GM19467 (cell line): ENCODE data around the gene MT4.

Source experiments
- ATAC-seq: cut with Tn5 transposase; IDR thresholded peaks from one replicate; pipeline ENCODE4 v1.9.1; 2021; ENCODE audit warnings: mild to moderate bottlenecking, moderate library complexity; ENCODE audit not compliant: unreplicated experiment

MT4 gene

DNA sequence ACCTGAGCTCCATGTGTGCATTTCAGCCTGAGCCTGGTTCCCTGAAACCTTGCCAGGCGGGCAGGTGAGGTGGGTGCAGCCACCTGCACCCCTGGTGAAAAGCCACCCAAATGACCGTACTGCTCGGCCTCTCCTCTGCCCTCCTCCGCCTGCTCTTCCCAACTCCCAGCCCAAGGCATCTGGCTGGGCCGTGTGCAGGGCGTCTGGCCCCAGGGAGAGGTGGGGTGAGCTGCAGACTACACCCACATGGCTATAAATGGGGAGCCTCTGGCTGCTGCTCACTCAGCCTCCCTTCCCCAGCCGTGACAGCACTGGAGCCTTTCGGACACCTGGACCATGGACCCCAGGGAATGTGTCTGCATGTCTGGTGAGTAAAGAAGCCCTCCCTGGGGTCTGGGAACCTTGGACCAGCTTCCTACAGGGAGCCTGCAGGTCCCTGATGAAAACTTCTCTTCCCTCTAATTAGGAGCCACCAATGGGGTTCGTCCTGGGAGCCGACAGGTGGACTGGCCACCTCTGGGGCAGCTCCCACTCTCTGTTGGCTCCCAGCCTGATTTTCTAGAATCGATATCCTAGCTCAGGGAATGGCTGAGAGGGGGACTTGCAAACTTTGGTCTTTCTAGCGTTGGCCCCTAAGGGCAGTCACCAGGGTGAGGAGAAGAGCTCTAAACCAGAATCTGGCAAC, at the start of gene MT4:
MT4 (plus strand) TSS at position 281 of the 685 bp plus-strand sequence; CDS start at position 337, 56 bp downstream.
- ATAC-seq = no peak

DNA sequence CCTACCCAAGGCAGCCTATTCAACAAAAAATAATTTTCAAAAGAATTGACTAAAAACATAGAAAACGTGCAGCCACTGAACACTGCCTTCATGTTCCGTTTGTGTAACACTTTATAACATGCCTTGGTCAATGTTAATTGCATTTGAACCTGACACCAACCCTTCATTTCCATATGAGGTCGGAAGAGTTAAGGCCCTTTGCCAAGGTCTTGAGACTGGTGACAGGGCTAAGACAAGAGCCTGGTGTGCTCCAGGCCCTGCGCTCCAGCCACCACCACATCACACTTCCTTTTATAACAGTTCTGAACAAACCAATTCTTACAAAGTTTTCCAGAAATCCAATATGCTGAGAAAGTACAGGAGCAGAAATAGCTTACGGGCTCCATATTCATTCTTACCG, 49.2 kb upstream of the MT4 start:
- no peak for ATAC-seq

DNA sequence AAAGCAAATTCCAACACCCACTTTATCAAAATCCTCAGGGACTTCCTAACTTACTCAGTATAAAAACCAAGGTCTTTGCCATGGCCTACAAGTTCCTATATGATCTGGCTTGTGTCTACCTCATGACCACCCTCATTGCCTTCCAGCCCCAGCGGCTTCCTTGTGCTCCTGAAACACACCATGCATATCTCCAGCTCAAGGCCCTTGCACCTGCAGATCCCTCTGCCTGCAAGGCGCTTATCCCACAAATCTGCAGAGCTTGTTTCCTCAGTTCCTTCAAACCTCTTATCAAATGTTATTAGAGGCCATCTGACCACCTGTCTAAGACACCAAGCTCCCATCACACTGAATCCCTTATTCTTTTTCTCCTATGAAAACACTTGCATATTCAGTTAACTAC, 47.7 kb upstream of the MT4 start:
- no peak for ATAC-seq

DNA sequence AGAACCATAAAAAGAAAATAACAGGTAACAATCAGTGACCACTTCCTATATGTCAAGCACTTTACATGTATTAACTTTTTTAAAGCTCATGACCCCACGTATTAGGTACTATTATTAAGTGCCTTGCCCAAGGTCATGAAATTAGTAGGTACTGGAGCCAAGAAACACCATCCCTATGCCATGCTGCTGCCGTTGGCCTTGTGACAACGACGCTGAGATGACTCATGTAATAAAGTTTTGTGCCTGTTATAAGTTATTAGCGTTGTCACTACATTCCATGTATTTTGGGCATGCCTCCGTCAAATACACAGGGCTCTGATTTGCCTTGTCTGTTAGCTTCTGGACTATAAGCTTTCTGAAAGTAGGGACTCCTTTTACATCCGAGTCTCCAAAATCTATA, 46.4 kb upstream of the MT4 start:
- no peak for ATAC-seq

DNA sequence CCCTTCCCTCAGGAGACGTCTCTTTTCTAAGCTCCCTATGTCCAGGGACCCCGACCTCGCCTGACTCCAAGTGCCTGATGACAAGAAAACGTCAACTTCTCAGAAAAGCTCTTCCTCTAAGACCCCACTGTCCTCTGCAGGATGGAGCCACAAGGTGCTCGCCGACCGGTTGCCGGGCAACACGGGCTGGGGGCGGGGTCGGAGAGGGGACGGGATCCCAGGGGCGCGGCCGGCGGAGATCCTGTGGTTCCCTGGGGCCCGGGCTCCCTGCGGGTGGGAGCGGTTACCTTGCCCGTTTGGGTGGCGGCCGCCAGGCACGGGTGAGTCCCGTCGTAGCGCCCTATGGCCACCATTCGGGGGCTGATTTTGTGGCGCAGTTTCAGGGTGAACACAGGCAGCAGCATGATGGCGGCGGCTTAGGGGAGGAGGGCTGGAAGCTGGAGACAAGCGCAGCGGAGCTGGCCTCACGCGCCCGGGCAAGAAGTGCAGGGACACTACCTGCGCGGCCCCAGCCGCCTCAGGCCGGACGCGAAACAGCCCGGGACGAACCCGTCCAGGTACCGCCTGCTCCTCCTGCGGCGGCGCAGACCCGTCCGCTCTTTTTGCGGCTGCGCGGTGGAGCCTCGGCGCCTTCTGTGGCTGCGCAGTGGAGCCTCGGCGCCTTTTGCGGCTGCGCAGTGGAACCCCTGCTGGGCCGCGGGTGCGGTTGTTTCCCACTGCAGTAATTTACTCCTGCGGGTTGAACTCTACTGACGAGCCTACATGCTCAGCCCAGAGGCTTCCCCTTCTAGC, 45.2 kb upstream of the MT4 start, which contains the start of gene BBS2:
BBS2 (minus strand) TSS at position 566 of the 792 bp plus-strand sequence; CDS start at position 404, 162 bp downstream.
- peak; percentile 87 for ATAC-seq

DNA sequence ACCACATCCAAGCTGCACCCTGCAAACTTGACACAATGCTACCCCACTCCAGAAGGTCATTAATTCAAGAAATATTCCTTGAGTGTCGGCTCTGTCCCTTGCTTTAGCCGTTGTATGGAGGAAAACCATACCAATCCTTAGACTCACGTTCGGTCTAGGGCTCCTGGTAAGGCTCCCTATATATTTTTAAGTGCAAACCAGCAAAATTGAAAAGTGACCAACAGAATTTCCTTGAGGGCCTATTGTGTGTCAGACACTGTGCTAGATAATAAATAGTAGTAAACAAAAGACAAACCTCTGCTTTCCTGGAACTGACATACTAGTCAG, 44.7 kb upstream of the MT4 start:
- ATAC-seq = no peak

DNA sequence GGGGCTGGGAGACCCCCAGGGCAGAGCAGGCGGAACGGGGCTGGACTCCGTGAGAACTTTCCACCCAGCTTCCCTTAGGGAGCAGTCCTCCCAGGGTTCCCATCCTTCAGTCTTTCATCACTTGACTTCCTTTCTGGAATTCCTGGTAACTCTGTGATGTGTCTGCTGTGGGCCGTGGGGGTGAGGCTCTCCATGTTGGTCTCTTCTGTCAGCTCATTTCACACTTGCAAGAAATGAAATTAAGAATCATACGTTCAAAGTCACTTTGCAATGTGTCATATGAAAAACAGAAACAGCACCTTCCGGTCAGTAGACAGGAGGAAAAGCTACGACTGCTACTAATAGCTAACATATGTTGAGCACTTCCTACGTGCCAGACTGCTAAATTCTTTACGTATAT, 39.6 kb upstream of the MT4 start:
- ATAC-seq = no peak

DNA sequence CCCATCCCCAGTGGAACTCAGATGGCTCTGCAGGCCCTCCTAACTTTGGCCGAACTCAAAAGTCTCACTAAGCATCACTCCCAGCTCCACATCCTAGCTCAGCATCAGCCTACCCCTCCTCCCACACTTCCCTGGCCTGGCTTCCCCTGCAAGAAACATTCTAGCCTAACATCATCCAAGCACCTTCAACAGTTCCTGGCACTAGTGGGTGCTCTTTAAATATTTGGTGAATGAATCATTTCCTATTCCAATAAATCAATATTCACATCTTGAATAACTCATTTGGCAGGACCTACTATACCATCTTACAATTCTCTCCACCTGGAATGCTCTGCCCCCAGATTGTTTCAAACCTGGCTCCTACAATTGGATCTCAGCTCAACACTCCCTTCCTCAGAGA, 34.0 kb upstream of the MT4 start:
- no peak for ATAC-seq

DNA sequence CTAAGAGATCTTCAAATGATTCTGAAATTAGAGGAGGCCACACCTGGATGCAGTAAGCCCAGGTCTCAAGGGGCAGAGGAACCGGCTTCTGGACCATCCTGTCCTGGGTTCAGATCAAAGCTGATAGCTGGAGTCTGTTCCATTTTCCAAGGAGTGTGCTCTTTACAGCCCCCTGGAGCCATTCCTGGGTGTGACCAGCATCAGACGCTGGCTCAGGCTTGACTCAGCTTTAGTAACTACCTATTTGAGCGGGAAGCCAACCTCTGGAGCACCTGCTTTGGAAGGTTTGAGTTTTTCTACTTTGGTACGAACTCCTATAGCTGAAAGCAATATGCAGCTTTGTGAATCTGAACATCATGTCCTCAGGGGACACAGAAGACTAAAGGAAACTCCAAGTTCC, 32.2 kb upstream of the MT4 start:
- ATAC-seq = no peak

DNA sequence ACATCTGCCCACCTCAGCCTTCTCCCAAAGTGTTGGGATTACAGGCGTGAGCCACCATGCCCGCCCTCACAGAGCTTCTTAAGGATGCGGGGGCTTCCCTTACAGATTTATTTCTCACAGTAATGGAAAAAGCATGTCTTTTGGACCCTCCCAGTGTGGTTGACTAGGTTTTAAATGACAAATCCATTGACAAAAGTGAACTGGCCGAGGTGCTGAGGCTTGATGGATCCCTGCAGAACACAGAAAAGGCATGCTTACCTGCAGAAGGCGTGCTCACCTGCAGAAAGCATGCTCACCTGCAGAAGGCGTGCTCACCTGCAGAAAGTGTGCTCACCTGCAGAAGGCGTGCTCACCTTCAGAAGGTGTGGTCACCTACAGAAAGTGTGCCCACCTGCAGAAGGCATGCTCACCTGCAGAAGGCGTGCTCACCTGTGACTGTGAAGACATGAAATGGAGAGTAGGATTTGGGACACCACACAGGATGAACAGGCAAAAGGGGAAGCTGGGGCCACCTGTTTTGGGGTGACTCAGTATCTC, 30.0 kb upstream of the MT4 start:
- ATAC-seq = no peak

DNA sequence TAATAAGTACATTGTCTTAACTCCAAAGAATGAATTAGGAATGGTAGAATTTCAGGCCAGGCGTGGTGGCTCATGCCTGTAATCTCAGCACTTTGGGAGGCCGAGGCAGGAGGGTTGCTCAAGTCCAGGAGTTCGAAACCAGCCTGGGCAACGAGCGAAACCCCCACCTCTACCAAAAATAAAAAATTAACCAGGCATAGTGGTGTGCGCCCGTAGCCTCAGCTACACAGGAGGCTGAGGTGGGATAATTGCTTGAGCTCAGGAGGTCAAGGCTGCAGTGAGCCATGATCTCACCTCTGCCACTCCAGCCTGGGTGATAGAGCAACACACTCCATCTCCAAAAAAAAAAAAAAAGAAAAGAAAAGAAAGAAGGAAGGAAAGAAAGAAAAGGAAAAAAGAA, 26.5 kb upstream of the MT4 start:
- no peak for ATAC-seq

DNA sequence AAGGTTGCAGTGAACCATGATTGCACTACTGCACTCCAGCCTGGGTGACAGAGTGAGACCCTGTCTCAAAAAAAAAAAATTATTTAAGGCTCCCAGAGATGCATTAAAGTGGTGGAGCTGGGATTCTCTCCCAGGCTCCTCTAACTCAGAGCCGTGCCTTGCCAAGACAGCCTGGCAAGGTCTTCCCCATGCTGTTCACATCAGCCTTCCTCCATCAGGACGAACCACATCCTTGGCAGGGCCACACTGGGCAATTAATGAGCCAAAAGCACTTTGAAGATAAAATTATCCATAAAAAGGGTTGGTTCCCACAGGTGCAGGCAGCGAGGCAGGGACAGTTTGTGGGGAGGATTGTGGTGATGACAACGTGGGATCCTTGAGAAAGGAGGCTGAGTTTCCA, 25.2 kb upstream of the MT4 start:
- no peak for ATAC-seq

DNA sequence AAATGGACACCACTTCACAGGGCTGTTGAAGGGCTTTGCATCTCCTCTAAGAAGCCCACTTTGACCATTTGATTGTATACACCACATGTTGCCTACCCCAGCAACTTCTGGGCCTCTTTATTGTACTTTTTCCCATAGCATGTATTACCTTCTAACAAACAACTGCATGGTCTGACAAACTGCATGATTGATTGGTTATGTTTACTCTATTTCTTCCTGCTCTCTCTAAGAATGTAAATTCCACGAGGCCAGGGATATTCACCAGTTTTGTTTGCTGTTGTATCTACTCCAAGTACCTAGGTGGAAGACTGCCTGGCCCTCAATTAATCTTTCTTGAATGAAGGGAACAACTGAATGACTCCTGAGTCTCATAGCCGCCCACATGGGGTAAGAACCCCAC, 22.8 kb upstream of the MT4 start:
- ATAC-seq = no peak

DNA sequence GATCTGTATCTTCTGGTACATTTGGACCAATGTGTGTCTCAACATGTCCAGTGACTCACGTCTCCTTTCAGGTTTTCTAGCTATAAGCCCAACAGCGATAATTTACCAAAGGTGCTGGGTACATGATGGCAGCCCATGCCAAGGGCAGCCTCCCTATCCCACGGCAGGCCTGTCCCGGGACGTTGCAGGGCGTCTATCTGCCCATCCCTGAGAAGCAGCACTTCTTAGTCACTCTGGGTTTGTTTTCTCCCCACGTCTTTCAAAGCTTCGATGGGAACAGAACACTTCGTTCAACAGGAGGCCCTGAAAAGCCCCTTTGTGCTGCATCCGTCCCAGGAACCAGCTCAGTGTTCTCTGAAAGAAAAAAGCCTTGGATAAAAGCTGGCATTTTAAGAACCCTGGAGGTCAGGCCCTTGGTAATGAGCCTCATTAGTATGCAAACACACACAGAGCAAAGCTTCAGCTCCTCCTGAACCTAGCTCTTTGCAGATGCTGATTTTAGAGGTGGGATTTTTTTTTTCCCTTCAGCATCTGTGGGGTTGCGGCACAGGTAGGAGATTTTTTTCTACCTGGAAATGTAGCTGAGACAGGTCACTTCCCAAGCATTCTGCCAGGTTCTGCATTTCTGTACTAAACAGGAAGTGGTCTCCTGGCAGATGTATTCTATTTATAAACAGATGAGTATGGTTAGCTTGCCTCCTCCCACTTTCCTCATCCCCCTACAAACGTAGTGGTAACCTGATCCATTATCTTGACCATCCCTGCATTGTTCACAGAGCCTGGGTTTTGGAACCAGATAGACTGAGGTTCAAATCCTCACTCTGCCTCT, 17.5 kb upstream of the MT4 start:
- no peak for ATAC-seq

DNA sequence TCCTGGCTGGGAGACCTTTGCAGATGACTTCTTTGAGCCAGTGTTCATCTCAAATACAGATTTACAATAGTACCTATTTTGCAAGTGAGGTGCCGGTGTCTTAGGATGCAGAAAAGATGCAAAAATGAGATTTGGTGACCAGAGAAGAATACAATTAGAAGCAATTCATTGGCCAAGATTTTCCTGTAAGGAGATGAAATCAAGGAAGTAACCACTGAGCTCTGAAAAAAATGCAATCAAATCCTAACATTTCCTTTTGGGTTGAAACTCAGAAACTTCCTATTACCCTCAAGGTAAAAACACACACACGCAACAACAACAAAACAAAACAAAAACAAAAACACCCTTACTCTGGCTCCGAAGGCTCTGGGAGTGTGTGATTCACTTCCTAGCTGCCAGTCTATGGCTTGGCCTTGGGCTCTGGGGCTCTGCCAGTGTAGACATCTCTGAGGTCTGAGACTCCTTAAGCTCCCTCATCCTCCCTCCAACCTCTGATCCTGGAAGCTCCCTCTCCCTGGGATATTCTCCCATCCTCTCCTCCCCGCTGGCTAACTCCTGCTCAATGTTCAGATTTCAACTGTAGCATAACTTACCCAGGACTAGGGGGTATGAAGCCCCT, 16.8 kb upstream of the MT4 start:
- ATAC-seq = no peak

DNA sequence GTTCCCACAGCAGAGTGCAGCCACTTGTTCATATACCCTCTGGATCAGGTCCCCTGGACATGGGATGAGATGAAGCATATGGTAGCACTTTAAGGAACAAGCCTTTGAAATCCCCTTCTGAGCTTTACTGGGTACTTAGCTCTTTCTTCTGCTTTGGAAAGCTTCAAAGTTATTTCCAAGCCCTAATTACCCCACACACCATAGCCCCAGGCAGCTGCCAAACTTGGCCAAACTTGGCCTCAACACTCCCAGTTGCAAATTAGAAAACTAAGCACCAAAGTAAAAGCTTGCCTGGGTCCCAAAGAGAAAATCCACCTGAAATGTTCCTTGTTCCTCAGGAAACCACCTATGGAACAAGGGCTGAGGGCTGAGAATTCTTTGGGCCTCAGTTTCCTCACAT, 15.7 kb upstream of the MT4 start:
- ATAC-seq = no peak

DNA sequence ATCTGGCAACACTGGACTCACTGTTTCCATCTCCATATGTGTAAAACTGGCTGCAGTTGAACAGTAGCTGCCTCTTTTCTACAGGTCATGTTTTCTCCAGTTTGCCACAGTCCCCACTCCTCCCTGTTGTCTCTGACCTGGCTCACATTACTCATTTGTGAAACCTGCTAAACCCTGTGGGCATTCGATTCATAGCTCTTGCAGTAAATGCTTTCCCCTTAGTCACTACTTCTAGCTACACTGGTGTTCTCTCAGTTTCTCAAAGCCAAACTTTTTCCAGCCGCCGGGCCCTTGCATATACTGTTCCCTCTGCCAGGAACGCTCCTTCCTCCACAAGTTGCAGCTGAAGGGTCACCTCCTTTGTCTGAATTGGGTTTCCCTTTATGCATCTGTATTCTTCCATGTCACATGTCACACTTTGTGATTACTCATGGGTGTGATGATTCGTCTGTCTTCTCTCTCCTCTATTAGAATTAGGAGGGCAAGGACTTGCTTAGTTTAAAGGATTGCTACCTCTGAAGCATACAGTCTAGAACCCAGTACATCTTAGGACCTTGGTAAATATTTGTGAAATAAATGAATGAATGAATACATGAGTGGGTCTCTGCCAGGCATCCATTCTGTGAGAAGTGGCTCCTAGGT, 15.0 kb upstream of the MT4 start:
- no peak for ATAC-seq

DNA sequence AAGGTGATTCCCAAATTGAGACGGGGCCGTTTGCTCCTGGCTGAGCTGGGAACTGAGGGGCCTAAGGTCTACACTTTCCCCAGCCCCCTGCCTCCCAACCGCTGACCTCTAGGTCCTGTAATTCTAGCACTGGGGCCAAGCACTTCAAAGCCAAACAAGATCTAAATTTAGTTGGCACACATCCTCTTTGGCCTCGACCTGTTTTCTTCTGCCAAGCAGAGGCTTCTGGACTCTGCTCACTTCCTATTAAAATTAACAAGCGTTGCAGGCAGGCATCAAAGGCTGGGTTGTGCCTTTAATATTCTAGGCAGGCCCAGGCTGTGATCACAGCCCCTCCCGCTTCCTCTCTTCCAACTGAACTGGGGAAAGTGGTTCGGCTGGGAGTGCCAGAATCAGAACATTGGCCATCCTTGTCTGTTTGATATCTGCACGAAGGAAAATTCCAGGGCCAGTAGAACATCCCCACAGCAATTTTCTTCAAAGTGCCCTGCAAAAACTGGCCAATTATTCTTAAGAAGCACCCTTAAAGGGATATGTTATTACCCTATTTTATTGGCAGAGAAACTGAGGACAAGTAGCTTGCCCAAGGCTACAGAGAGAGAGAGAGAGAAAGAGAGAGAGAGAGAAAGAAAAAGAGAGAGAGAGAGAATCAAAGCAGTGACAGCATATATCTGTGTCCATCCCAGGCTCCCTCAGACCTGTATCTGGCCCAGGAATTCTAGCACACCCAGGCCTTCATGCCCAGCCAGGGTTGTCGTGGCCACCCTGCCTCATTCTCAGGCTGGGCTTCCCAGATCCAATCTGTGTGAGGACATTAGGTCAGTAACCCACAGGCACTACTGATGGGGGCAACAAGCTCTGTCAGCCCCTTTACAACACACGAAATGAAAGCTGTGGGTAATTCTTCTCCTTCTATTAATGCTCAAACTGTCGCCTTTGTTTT, 12.8 kb upstream of the MT4 start:
- ATAC-seq = no peak

DNA sequence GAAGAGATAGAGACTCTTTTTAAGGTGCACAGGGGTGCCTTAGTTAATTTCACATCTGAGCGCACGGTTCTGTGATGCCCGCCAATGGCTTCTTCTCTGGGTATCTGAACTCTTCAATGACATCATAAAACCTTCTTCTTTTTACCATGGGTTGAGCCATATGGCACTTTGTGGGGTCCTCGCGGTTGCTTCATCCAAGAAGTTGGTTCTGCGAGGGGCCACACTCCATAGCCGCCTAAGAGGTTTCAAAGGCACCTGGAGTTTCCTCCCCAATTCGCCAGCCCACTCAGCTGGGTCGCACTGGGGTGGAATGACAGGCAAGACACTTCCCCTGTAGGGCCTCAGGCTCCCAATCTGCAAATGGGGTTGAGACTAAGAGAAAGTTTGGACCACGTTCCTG, 10.4 kb upstream of the MT4 start:
- no peak for ATAC-seq
